H1 (cell line): ENCODE results near the gene PLEKHA4. TPM values are rescaled to one million over a fixed set of nuclear protein-coding genes. Genes with fewer than 3 reads are reported as not detected.

Experiments used
- CTCF ChIA-PET: fragments of 300-600 bp; sonication (Branson Sonifier 250); formaldehyde crosslinking; loops from one replicate; lab custom pipeline; 2021; ENCODE audit not compliant: partially characterized antibody; lab: Charles Lee
- POLR2A ChIA-PET: fragments of 300-600 bp; sonication (Branson Sonifier 250); formaldehyde crosslinking; loops from one replicate; lab custom pipeline; 2021; ENCODE audit warnings: inconsistent platforms; ENCODE audit not compliant: partially characterized antibody; lab: Charles Lee
- DNase-seq, 2 experiments: peaks; one replicate each; pipeline versions ENCODE4 v3.0.0 to v3.0.0-alpha.2; 2010 to 2022; ENCODE audit warnings: low spot score in 2 of 2, low read depth in 1 of 2, mixed read lengths in 1 of 2
- FAIRE-seq: peaks from 2 replicates; lab custom pipeline; 2011; peaks lifted over from hg19 to GRCh38; lab: Jason Lieb, UNC
- H2AFZ ChIP-seq: 2 replicates; pipeline ENCODE4 v1.8.1; 2012; ENCODE audit warnings: low read length, inconsistent platforms
- H2AK5ac ChIP-seq: 2 replicates; pipeline ENCODE4 v1.6.1; 2013; ENCODE audit warnings: low read depth, low read length
- H2BK120ac ChIP-seq: replicated peaks from 2 replicates; pipeline ENCODE3; 2013; ENCODE audit warnings: low read depth, low read length, inconsistent platforms
- H2BK12ac ChIP-seq: 2 replicates; pipeline ENCODE4 v1.6.1; 2013; ENCODE audit warnings: low read depth, low read length
- H2BK15ac ChIP-seq: 2 replicates; pipeline ENCODE4 v1.6.1; 2013; ENCODE audit warnings: low read length
- H2BK20ac ChIP-seq: 2 replicates; pipeline ENCODE4 v1.6.1; 2013; ENCODE audit warnings: low read length
- H2BK5ac ChIP-seq: 2 replicates; pipeline ENCODE4 v1.6.1; 2013; ENCODE audit warnings: low read depth, low read length
- H3K14ac ChIP-seq: 2 replicates; pipeline ENCODE4 v1.6.1; 2013; ENCODE audit warnings: inconsistent platforms; ENCODE audit not compliant: insufficient read length
- H3K18ac ChIP-seq: 2 replicates; pipeline ENCODE4 v1.6.1; 2013; ENCODE audit warnings: low read length; ENCODE audit errors: extremely low read depth
- H3K23ac ChIP-seq: 2 replicates; pipeline ENCODE4 v1.6.1; 2013; ENCODE audit warnings: inconsistent platforms; ENCODE audit not compliant: insufficient read length
- H3K23me2 ChIP-seq: 2 replicates; pipeline ENCODE4 v1.6.1; 2013; ENCODE audit warnings: low read depth, low read length
- H3K27ac ChIP-seq: 2 replicates; pipeline ENCODE4 v1.6.1; 2011; ENCODE audit warnings: low read depth, low read length, inconsistent platforms
- H3K27me3 ChIP-seq, 4 experiments: replicated peaks in 1 of 4; 1 replicate in 1 of 4; 2 replicates in 3 of 4; pipeline versions ENCODE4 v1.6.1 to v1.8.1; 2011 to 2013; ENCODE audit warnings: low read length in 3 of 4, mild to moderate bottlenecking in 3 of 4, inconsistent platforms in 2 of 4, mixed read lengths in 2 of 4, moderate library complexity in 1 of 4; ENCODE audit not compliant: control insufficient read depth in 3 of 4, insufficient read depth in 3 of 4; ENCODE audit errors: extremely low read depth in 1 of 4
- H3K36me3 ChIP-seq, 4 experiments: 2 replicates each; pipeline versions ENCODE4 v1.6.1 to v1.8.1; 2011 to 2013; ENCODE audit warnings: mild to moderate bottlenecking in 4 of 4, low read length in 3 of 4, moderate library complexity in 2 of 4, control low read depth in 1 of 4, inconsistent platforms in 1 of 4; ENCODE audit not compliant: insufficient read depth in 4 of 4, control insufficient read depth in 2 of 4
- H3K4ac ChIP-seq: replicated peaks from 2 replicates; pipeline ENCODE3; 2013; ENCODE audit warnings: low read length, low read depth, mixed read lengths, inconsistent platforms; ENCODE audit not compliant: insufficient read length
- H3K4me1 ChIP-seq, 4 experiments: replicated peaks in 1 of 4; 1 replicate in 1 of 4; 2 replicates in 3 of 4; pipeline versions ENCODE4 v1.6.1 to v1.8.1; 2011 to 2013; ENCODE audit warnings: low read length in 3 of 4, inconsistent platforms in 2 of 4, mixed read lengths in 1 of 4; ENCODE audit not compliant: insufficient read depth in 4 of 4, control insufficient read depth in 3 of 4
- H3K4me2 ChIP-seq, 2 experiments: 2 replicates each; pipeline versions ENCODE4 v1.6.1 to v1.8.1; 2011 to 2013; ENCODE audit warnings: low read depth in 2 of 2, low read length in 2 of 2, control low read depth in 1 of 2, inconsistent platforms in 1 of 2, mild to moderate bottlenecking in 1 of 2; ENCODE audit not compliant: insufficient read depth in 1 of 2
- H3K4me3 ChIP-seq, 4 experiments: fragments of 200-600, 300-600 bp in 1 of 4; sonication (generic), shearing (Covaris generic), sonication (Bioruptor Twin) in 1 of 4; 2 replicates each; pipeline versions ENCODE4 v1.5.1 to v1.8.1; 2011 to 2016; ENCODE audit warnings: low read length in 4 of 4, low read depth in 3 of 4, control low read depth in 2 of 4, inconsistent platforms in 2 of 4, mild to moderate bottlenecking in 2 of 4, mixed read lengths in 1 of 4, moderate library complexity in 1 of 4; ENCODE audit not compliant: insufficient read depth in 2 of 4; ENCODE audit errors: extremely low read depth in 1 of 4
- H3K56ac ChIP-seq: replicated peaks from 2 replicates; pipeline ENCODE3; 2013; ENCODE audit warnings: low read depth, mild to moderate bottlenecking, mixed read lengths, low read length, inconsistent platforms; ENCODE audit not compliant: insufficient read length
- H3K79me1 ChIP-seq: 2 replicates; pipeline ENCODE4 v1.6.1; 2013; ENCODE audit warnings: low read depth, low read length, control low read depth
- H3K79me2 ChIP-seq, 2 experiments: 2 replicates each; pipeline versions ENCODE4 v1.6.1 to v1.8.1; 2012 to 2013; ENCODE audit warnings: low read length in 2 of 2, mild to moderate bottlenecking in 2 of 2, inconsistent platforms in 1 of 2; ENCODE audit not compliant: insufficient read depth in 2 of 2, control insufficient read depth in 1 of 2
- H3K9ac ChIP-seq, 4 experiments: replicated peaks in 1 of 4; 1 replicate in 1 of 4; 2 replicates in 3 of 4; pipeline versions ENCODE4 v1.6.1 to v1.8.1; 2011 to 2013; ENCODE audit warnings: low read depth in 3 of 4, low read length in 3 of 4, control low read depth in 2 of 4, mild to moderate bottlenecking in 2 of 4, moderate library complexity in 2 of 4, inconsistent platforms in 1 of 4; ENCODE audit errors: extremely low read depth in 1 of 4
- H3K9me3 ChIP-seq, 2 experiments: 2 replicates each; pipeline versions ENCODE4 v1.6.1 to v1.8.1; 2012 to 2013; ENCODE audit warnings: mild to moderate bottlenecking in 2 of 2, moderate library complexity in 2 of 2, control low read depth in 1 of 2, inconsistent platforms in 1 of 2, low read depth in 1 of 2, low read length in 1 of 2, mixed read lengths in 1 of 2; ENCODE audit not compliant: insufficient read depth in 2 of 2
- H4K20me1 ChIP-seq, 2 experiments: replicated peaks in 1 of 2; 2 replicates each; pipeline versions ENCODE3 to v1.8.1; 2011 to 2013; ENCODE audit warnings: inconsistent platforms in 2 of 2, low read length in 2 of 2, mild to moderate bottlenecking in 1 of 2; ENCODE audit not compliant: insufficient read depth in 2 of 2, control insufficient read depth in 1 of 2
- H4K5ac ChIP-seq: 2 replicates; pipeline ENCODE4 v1.6.1; 2013; ENCODE audit warnings: low read length, low read depth, mixed read lengths, inconsistent platforms; ENCODE audit not compliant: insufficient read length
- H4K8ac ChIP-seq: 2 replicates; pipeline ENCODE4 v1.8.0; 2013; ENCODE audit warnings: mild to moderate bottlenecking, moderate library complexity, low read length, inconsistent platforms; ENCODE audit not compliant: insufficient read depth; ENCODE audit errors: extremely low read depth
- H4K91ac ChIP-seq: replicated peaks from 2 replicates; pipeline ENCODE3; 2013; ENCODE audit warnings: low read length, mixed read lengths, inconsistent platforms; ENCODE audit not compliant: insufficient read length
- BCL11A ChIP-seq, 2 experiments: IDR thresholded peaks; one replicate each; pipeline ENCODE4 v1.6.1; 2011; ENCODE audit warnings: low read depth in 2 of 2, low read length in 2 of 2, mild to moderate bottlenecking in 2 of 2
- CBX5 ChIP-seq: fragments of 300-800, 300-1000 bp; sonication (generic); IDR thresholded peaks from 2 replicates; pipeline ENCODE4 v1.7.1; 2016; ENCODE audit warnings: antibody characterized with exemption, low read length, low read depth
- CHD1 ChIP-seq: IDR thresholded peaks from 2 replicates; pipeline ENCODE4 v1.6.1; 2012; ENCODE audit warnings: low read depth, low read length, improper control_type of control experiment
- CREB1 ChIP-seq: IDR thresholded peaks from 2 replicates; pipeline ENCODE4 v1.6.1; 2012; ENCODE audit warnings: inconsistent platforms
- HDAC6 ChIP-seq: IDR thresholded peaks from one replicate; pipeline ENCODE4 v1.7.1; 2012; ENCODE audit warnings: low read depth, mild to moderate bottlenecking, inconsistent platforms, low read length, moderate library complexity
- MAFK ChIP-seq: IDR thresholded peaks from 2 replicates; pipeline ENCODE4 v1.6.1; 2012; ENCODE audit warnings: low read depth, mild to moderate bottlenecking, improper control_type of control experiment, low read length
- NANOG ChIP-seq: IDR thresholded peaks from 2 replicates; pipeline ENCODE4 v1.6.1; 2011; ENCODE audit warnings: low read length, low read depth, mild to moderate bottlenecking, inconsistent platforms; ENCODE audit not compliant: insufficient read depth, poor library complexity, severe bottlenecking
- POLR2A ChIP-seq, 2 experiments: IDR thresholded peaks; 1 replicate in 1 of 2; 2 replicates in 1 of 2; pipeline ENCODE4 v1.6.1; 2011; ENCODE audit warnings: low read depth in 2 of 2, low read length in 2 of 2, mild to moderate bottlenecking in 2 of 2; ENCODE audit errors: control extremely low read depth in 1 of 2
- POU5F1 ChIP-seq: IDR thresholded peaks from 2 replicates; pipeline ENCODE4 v1.6.1; 2011; ENCODE audit warnings: low read depth, mild to moderate bottlenecking, low read length, moderate library complexity
- RBBP5 ChIP-seq: IDR thresholded peaks from 2 replicates; pipeline ENCODE4 v1.7.1; 2012; ENCODE audit warnings: low read depth, mild to moderate bottlenecking, inconsistent platforms, low read length, moderate library complexity, borderline replicate concordance
- SIN3A ChIP-seq, 2 experiments: IDR thresholded peaks in 1 of 2; conservative IDR thresholded peaks in 1 of 2; 2 replicates each; pipeline ENCODE4 v1.6.1; 2011 to 2012; ENCODE audit warnings: low read length in 2 of 2, improper control_type of control experiment in 1 of 2, low read depth in 1 of 2, mild to moderate bottlenecking in 1 of 2
- ZNF274 ChIP-seq: IDR thresholded peaks from 2 replicates; pipeline ENCODE4 v1.7.0; 2012; ENCODE audit warnings: low read length, borderline replicate concordance; ENCODE audit errors: extremely low read depth
- WGBS, 2 experiments: shearing (Covaris generic) in 1 of 2; methylation state at CpG; one replicate each; pipeline versions ENCODE4 v1.1.6 to v1.1.7; 2013 to 2015; ENCODE audit warnings: low lambda C conversion rate in 2 of 2, mixed read lengths in 2 of 2, inconsistent platforms in 1 of 2, low coverage in 1 of 2, missing lambda C conversion rate in 1 of 2; ENCODE audit not compliant: insufficient replicate concordance in 2 of 2, insufficient coverage in 1 of 2, insufficient read length in 1 of 2; ENCODE audit errors: extremely low coverage in 1 of 2, missing lambda C conversion rate in 1 of 2; 5-methylcytosine and 5-hydroxymethylcytosine counted together
- polyA plus RNA-seq, 7 experiments: library from polyadenylated mRNA; depleted of rRNA in 3 of 7; stranded (reverse) in 5 of 7; unstranded in 2 of 7; fragments of >200 nt in 5 of 7; fragments of 200-250 nt in 2 of 7; gene quantifications; 1 replicate in 5 of 7; 2 replicates in 1 of 7; 4 replicates in 1 of 7; pipeline versions ENCODE4 v1.2.1 to v1.2.3, GENCODE V29; 2011 to 2013; ENCODE audit warnings: missing spikeins in 2 of 7, mixed read lengths in 2 of 7
- total RNA-seq: library from RNA; stranded (reverse); fragmentation: NEBNext Ultra II Directional; extraction: Animal tissue kit (Norgen Biotek cat#: 25700); gene quantifications from 2 replicates; pipeline ENCODE4 v1.2.1, GENCODE V29; 2021

Gene PLEKHA4
- total and polyA plus RNA-seq, 2 of the 8 experiments (the other 6 are each of a cell fraction or from before 2014, with no cell fraction given) = 8.2 to 18.0 TPM

DNA sequence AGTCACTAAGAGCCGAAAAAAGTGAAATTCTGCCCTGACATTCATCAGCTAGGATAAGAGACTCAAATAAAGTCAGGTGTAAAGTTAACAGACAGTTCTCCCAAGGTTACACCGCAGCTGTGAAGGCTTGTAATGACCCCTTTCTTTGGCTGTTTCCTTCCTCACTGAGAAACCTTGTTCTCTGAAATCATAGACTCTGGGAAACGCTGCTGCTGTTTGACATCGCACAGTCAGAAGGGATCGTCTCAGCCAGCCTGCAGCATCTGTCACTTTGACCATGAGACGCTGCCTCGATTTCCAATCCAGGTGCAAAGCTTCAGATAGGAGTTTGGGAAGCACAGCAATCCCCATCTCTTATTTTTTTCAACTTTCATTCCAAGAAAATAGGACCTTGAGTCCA lies 58.3 kb downstream of the PLEKHA4 start:
- no peak for TF ChIP-seq MAFK
- TF ChIP-seq POU5F1 = no peak
- no peak for TF ChIP-seq CBX5
- TF ChIP-seq HDAC6 = no peak
- no peak for TF ChIP-seq RBBP5
- no peak for TF ChIP-seq ZNF274
- TF ChIP-seq NANOG = no peak
- no peak for TF ChIP-seq BCL11A (IDR thresholded peaks at IDR 0.05; ENCODE audit: low read depth in 2 of 2, low read length in 2 of 2)
- TF ChIP-seq POLR2A (IDR thresholded peaks at IDR 0.05; ENCODE audit: control extremely low read depth in 1 of 2, low read depth in 2 of 2, low read length in 2 of 2) = no peak
- TF ChIP-seq CREB1 = no peak
- no peak for TF ChIP-seq CHD1
- no peak for TF ChIP-seq SIN3A (conservative IDR thresholded peaks at IDR 0.05 in 1 of 2, IDR thresholded peaks at IDR 0.05 in 1 of 2; ENCODE audit: low read depth in 1 of 2, low read length in 2 of 2)
- TF ChIP-seq, all 59 proteins: peak for 0
- no peak overlapping the region for H3K18ac ChIP-seq
- H3K14ac ChIP-seq = no peak overlapping the region
- H3K27ac ChIP-seq = no peak overlapping the region
- no peak overlapping the region for H3K56ac ChIP-seq
- peaks cover 0 to 11% (median 0%) of the 10 kb centered on the region in 4 experiments; a peak in 3 of 7 replicates for H3K27me3 ChIP-seq
- POLR2A ChIA-PET = interaction anchor here (0.7 to 4.5 kb wide), 11 partner anchors 10 to 210 kb away, joined by 3 to 36 read pairs (median 4); a partner anchor contains a TSS
- peaks cover 3 to 27% (median 18%) of the 10 kb centered on the region in 4 experiments for H3K4me1 ChIP-seq
- H3K79me2 ChIP-seq = 0 out of 4 replicates have a peak, but pooled peaks cover 0 to 7% of the 10 kb centered on the region in 2 experiments
- H3K23ac ChIP-seq = no peak overlapping the region
- no peak overlapping the region for H3K4ac ChIP-seq
- H2AFZ ChIP-seq = no peak overlapping the region
- H4K5ac ChIP-seq = no peak overlapping the region
- H3K79me1 ChIP-seq = no peaks in the 10 kb centered on the region; the same call in 1 of the 2 replicates
- H4K8ac ChIP-seq = no peak overlapping the region; the same call in 1 of the 2 replicates
- H3K36me3 ChIP-seq = no peaks in the 10 kb centered on the region
- H3K9me3 ChIP-seq = no peaks in the 10 kb centered on the region
- WGBS, 2 experiments = 70% methylated on average over 7 of the region's 7 CpGs; no CpG with 5 or more reads in 1 of the 2 experiments
- H3K23me2 ChIP-seq = peaks cover 10% of the 10 kb centered on the region; the same call in 1 of the 2 replicates
- H3K9ac ChIP-seq = peak overlapping the region; percentile 34 to 73 (median 56); a peak in 6 of 7 replicates
- DNase-seq (no peak), FAIRE-seq (no peak)
- CTCF ChIA-PET = interaction anchor here (0.7 to 13.8 kb wide), 8 partner anchors 14 to 166 kb away, joined by 3 to 285 read pairs (median 4); partner anchors contain the start of genes CA11 and HSD17B14
- no peak overlapping the region for H4K91ac ChIP-seq
- H2BK120ac ChIP-seq = no peak overlapping the region
- H3K4me2 ChIP-seq = peak overlapping the region; percentile 71 to 86
- H2BK12ac ChIP-seq = no peak overlapping the region
- no peak overlapping the region for H2BK5ac ChIP-seq
- H4K20me1 ChIP-seq = peaks cover 0 to 1% of the 10 kb centered on the region in 2 experiments
- no peak overlapping the region for H2BK20ac ChIP-seq
- no peak overlapping the region for H2AK5ac ChIP-seq
- H2BK15ac ChIP-seq = no peak overlapping the region
- H3K4me3 ChIP-seq = peak overlapping the region; percentile 49 to 72 (median 64)
